EH (cell line): ENCODE data around the gene PRDM16.

Experiments used
- DNase-seq: peaks from one replicate; pipeline ENCODE4 v3.0.0-alpha.2; 2015; ENCODE audit warnings: low read depth

The PRDM16 gene

GRCh38 chr1:3306583-3307291 lies 237.7 kb downstream of the PRDM16 start:
- peak; percentile 87 for DNase-seq

- DNase-seq, result no peak
Observed at GRCh38 chr1:3307359-3307758, 238.4 kb downstream of the PRDM16 start.

- no peak for DNase-seq
Observed at GRCh38 chr1:3308053-3308452, 239.1 kb downstream of the PRDM16 start.

GRCh38 chr1:3310718-3311400 lies 241.9 kb downstream of the PRDM16 start:
- no peak for DNase-seq

- DNase-seq, result no peak
Observed at GRCh38 chr1:3311711-3312110, 242.7 kb downstream of the PRDM16 start.

- no peak for DNase-seq
Observed at GRCh38 chr1:3312310-3312897, 243.4 kb downstream of the PRDM16 start.

- DNase-seq, result peak; percentile 99
Observed at GRCh38 chr1:3312898-3313575, 244.0 kb downstream of the PRDM16 start.

GRCh38 chr1:3313576-3313950 lies 244.6 kb downstream of the PRDM16 start:
- peak; percentile 94 for DNase-seq

- DNase-seq, result peak; percentile 44
Observed at GRCh38 chr1:3314491-3315381, 245.7 kb downstream of the PRDM16 start.

GRCh38 chr1:3315399-3316339 lies 246.7 kb downstream of the PRDM16 start:
- DNase-seq, result no peak

- DNase-seq, result peak; percentile 11
Observed at GRCh38 chr1:3316340-3316943, 247.4 kb downstream of the PRDM16 start.

- DNase-seq, result no peak
Observed at GRCh38 chr1:3317456-3317855, 248.5 kb downstream of the PRDM16 start.

GRCh38 chr1:3318329-3318728 lies 249.3 kb downstream of the PRDM16 start:
- no peak for DNase-seq

GRCh38 chr1:3319874-3320245 lies 250.9 kb downstream of the PRDM16 start:
- peak; percentile 70 for DNase-seq

- peak; percentile 8 for DNase-seq
Observed at GRCh38 chr1:3320246-3321152, 251.5 kb downstream of the PRDM16 start.

- DNase-seq, result peak; percentile 2
Observed at GRCh38 chr1:3321559-3322449, 252.8 kb downstream of the PRDM16 start.

- DNase-seq, result no peak
Observed at GRCh38 chr1:3322450-3323020, 253.5 kb downstream of the PRDM16 start.
